Erythroblast (primary cell): ENCODE measurements around the gene ARID1B.

ENCODE experiments used
- GATA1 ChIP-seq: IDR thresholded peaks from 2 replicates; pipeline ENCODE4 v1.6.1; 2011; ENCODE audit warnings: low read depth, mild to moderate bottlenecking, control low read depth, low read length, moderate library complexity
- POLR2A ChIP-seq: IDR thresholded peaks from 2 replicates; pipeline ENCODE4 v1.6.1; 2011; ENCODE audit warnings: mild to moderate bottlenecking, low read length

- no peak for TF ChIP-seq POLR2A
- no peak for TF ChIP-seq GATA1
Measured at GRCh38 chr6:157065366-157065765, 288.2 kb downstream of the ARID1B start.
